GM19035 (cell line): ENCODE data around the gene HS6ST1.
"Not testable (repeated sequence)": the region's sequence is repeated elsewhere in the genome, so short reads cannot be mapped to it uniquely, and the experiment has no call there.

Experiments
- ATAC-seq: cut with Tn5 transposase; IDR thresholded peaks from one replicate; pipeline ENCODE4 v1.9.1; 2021; ENCODE audit not compliant: unreplicated experiment

HS6ST1 gene

DNA sequence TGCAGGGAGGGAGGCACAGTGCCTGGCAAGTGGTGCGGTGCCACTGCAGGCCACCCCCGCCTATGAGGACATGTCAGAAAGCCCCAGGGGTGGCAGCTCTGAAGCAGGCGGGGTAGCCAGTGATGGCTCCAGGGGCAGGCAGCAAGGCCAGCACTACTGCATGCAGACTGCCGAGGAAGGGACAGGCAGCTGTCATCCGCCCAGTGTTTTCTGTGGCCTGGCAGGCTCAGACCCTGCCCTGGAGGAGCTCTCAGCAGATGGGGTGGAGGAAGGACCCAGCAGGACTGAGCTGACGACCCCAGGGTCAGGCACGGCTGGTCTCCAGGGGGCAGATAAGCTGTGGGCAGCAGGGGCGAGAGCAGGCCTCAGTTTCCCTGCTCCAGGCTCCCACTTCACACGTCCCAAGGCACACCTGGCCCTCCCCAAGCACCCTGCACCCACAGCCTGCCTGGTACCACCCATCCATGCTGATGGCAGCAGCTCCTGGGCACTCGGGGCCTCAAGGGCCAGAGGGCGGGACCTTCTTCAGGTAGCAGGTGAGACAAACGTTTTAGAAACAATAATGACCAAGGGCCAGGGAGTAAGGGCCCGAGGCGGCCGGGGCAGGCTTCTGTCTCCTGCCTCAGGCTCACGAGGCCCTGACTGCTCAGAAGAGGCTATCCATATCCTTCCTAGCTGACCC lies 48.5 kb downstream of the HS6ST1 start:
- ATAC-seq = no peak

DNA sequence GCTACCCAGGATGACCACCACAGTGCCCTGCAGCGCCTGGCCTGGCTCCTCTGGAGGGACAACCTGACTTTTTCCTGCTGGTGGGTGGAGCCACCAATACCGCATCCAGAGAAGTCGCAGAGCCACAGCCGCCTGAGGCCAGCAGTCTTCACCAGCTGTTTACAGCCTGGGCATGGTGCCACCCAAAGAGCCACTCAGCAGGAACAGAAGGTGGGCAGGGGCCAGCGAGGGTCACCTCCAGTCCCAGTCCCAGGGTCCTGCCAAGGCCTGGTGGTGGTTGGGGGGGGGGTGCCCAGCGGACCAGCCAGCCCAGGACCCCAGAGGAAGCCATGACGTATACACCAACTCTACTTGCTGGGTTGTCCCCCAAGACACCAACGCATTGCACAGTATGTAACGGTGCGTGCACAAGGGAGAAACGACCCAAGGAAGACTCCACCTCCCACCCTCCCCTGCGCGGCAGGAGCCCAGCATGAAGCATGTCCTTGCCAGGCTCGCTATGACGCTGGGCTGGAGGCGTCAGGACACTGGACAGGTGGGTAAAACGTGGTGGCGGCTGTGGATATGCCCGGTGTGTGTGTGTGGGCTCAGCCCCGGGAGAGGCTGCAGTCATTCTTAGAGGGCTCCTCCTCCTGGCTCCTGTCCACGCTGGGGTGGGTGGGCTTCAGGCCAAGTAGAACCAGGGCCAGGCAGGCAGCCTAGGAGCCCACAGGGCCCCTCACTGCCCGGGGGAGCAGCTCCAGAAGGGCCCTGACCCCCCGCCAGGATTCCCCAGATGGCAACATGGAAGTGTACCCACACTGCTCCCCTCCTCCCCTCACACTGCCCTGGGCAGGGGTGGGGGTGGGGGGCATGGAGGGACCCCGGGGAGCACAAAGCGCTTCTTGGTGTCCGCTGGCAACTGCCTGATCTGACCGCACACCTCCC lies 49.3 kb downstream of the HS6ST1 start:
- no peak for ATAC-seq

DNA sequence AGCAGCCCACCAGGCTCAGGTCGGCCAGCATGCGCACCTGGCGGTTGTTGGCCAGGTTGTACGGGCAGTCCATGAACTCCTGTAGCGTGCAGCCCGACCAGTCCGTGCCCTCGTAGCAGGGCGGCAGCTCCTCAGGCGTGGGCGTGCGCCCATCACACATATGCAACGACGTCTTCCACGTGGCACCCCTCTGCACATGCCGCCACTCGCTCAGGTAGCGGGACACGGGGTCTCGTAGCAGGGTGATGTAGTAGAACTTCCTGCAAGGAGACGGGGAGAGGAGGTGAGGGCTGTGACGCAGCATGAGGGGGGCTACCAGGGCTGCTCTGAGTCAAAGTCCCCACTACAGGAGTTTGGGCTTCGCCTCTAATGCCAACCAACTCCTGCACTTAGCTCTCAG lies 50.1 kb downstream of the HS6ST1 start:
- ATAC-seq = not testable (repeated sequence)

- not testable (repeated sequence) for ATAC-seq
Observed at GRCh38 chr2:128268145-128268544, 50.5 kb downstream of the HS6ST1 start.

DNA sequence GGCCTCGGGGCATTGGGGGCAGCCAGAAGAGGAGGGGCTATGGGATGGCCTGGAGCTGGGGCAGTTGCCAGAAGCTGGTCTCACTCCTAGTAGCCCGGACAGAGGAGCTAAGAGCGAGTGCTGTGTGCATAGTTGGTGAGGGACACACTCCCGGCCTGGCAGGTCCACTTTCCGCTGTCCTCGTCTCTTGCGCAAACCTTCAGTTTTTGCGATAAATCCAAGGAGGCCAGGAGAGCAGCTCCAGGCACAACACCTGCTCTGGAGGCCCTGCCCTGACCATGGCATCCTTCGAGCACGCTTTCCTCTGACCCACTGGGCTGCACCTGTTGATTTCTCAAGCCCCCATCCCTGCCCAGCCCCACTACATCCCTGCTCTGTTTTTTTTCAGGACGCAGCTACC lies 51.0 kb downstream of the HS6ST1 start:
- not testable (repeated sequence) for ATAC-seq

- not testable (repeated sequence) for ATAC-seq
Observed at GRCh38 chr2:128267197-128267596, 51.5 kb downstream of the HS6ST1 start.

DNA sequence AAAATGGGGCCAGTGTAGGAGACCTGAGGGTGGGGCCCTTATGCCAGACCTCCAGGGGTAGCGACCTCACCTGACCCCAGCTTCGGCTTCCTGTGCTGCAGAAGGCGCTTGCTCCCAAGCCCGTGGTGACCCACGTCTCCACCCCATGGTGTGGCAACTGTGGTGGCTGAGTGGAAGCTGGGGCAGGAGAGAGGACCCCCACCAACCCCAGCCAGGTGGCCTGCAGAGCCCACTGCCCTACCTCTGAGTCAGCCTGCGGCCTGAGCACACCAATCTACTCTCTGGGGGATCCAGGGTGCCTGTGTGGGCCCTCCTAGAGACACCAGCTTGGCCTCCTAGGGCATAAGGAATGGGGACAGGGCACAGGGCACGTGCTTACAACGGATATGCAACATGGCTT lies 52.2 kb downstream of the HS6ST1 start:
- not testable (repeated sequence) for ATAC-seq

DNA sequence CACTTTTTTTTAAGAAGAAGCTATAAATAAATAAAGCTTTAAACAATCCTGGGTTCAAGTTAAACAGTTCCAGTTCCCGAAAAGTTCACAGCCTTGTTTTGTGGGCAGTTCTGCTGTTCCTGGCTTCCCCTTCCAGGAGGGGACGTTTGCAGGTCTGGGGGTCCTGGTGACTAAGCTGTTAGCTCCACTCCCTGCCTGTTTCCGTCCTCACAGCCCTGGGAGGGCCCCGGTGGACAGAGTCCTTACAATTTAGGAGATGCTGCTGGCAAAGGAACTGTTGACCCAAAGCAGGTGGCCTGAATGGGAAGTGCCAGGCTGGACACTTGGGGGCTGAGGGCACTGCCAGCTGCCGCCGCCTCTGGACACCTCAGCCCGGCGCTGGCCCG lies 53.1 kb downstream of the HS6ST1 start:
- not testable (repeated sequence) for ATAC-seq

DNA sequence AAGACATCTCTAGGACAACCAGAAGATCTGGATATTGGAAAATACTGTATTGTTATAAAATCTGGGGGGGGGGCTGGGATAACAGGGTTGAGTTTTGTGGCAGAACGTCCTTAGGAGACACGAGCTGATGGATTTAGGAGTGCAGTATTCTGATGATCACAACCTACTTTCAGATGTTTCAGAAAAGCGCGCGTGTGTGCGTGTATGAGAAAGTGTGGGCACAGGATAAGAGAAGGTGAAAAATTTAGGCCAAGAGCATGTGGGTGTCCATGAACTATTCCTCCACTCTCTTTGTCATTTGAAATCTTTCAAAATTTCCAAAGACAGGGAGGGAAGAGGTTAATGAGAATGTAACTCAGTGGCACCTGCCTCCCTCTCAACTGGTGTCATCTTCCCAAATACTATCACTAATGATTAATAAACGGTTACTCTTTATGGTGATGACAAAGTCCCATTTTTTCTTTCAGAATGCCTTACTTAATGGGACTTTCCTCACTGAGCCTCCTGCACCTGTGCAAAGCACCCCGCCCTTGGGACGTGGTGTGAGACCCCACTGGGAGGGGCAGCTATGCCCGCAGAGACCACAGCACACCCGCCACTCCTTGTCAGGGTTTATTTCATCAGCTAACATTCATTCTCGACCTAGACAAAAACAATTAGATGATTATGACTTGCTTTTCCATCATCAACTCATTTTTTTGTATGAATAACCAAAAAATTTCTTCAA lies 53.6 kb downstream of the HS6ST1 start:
- ATAC-seq = no peak

GRCh38 chr2:128263902-128264331 lies 54.8 kb downstream of the HS6ST1 start:
- no peak for ATAC-seq

DNA sequence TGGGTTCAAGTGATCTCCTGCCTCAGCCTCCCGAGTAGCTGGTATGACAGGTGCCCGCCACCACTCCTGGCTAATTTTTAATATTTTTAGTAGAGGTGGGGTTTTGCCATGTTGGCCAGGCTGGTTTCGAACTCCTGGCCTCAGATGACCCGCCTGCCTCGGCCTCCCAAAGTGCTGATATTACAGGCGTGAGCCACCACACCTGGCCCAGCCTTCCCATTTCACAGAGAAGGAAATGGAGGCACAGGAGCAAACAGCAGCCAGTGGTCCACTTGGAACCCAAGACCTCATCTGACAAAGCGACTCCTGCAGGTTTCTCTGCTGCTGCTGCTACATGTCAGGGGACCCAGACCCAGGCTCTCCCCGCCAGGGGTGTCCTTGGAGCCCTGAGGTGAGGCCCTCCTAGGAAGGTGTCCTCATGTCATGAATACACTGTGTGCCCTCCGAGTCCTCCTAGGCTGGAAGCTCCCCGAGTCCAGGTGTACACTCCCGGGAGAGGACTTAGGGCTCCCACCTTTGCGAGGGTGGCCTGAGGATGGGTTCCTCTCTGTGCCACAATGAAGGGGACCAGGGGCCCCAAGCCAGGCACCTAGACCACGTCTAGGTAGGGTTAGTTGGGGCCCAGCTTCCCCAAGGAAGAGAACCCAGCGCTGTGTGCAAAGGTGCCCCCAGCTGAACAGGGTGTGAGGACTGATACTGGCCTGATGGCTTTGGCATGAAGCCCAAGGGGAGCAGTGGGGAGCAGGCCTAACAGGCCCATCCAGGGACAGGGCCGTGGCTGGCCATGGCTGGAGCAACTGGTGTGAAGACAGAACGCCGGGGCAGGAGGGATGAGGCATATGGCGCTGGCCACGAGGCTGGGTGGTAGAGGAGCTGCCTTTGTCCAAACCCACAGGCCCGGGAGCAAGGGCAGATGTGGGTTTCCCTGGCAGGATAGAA lies 56.1 kb downstream of the HS6ST1 start:
- no peak for ATAC-seq

- ATAC-seq = no peak
Observed at GRCh38 chr2:128261245-128262128, 57.2 kb downstream of the HS6ST1 start.

DNA sequence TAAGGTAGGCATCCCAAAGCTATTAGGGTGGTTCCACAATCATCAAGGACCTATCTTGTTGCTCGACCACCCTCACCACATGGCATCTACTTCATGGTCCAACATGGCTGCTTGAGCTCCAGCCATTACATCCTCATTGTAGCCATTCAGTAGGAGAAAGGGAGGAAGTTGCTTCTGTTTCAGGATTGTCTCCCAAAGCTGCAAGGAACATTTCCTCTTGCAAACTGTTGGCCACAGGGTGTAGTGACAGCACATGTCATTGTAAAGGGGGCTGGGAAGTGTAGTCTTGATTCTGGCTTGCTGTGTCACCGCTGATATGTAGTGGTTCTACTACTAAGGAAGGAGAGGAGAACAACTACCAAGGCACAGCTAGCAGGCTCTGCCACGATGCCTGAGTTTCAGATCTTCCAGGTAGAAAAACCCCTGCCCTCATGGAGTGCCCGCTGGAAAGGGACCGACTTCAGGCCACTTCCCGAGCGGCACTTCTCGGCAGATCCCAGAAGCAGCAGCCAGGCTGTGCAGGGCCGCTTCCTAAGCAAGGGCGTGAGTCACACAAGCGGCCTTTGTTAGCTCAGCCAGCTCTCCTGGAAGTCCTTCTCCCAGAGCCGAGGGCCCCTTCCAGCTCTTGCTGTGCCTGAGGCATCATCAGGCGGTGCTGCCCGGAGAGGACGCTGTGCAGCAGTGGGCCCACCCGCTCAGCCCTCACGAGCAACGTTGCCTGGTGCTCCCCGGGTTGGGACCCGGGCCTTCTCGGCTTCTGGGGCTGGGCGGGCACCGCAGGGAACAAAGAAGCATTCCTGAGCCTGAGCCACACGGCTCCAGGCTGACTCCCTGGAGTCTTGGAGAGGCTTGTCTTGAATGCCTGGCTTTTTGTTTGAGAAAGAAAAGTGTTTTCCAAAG lies 58.2 kb downstream of the HS6ST1 start:
- no peak for ATAC-seq

- no peak for ATAC-seq
Observed at GRCh38 chr2:128259585-128259984, 59.1 kb downstream of the HS6ST1 start.

DNA sequence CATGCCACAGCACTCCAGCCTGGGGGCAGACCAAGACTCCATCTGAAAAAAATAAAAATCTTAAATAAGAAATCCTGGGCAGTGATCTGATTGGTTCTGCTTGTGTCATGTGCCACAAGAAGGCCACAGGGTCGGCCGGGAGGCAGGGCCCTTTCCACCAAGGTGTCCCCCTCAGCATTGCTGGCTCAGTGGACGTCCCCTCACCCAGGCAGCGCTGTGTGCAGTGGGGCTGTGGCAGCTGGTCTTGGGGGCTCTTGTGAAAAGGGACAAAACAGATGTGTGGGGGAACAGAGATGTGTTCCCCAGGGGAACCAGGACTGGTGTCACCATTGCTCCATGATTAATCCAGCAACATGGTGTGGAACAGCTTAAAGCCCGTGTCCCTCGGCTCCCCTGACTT lies 60.5 kb downstream of the HS6ST1 start:
- no peak for ATAC-seq

DNA sequence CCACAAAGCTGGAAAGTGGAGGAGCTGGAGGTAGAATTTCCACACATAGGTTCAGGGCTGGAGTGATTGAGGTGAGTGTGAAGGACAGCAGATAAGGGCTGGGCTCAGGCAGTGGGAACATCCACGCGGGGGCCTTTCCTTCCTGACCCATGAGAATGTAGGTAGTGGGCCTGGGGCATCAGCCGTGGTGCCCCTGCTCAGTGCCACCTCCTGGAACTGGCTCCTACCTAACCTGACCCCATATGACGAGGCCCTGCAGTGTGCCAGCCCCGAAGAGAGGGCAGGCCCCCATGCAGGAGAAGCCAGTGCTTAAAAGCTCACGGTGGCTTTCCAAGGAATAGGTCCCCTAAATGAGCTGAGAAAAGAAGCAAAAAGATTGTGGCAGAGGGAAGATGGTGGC lies 66.2 kb downstream of the HS6ST1 start:
- no peak for ATAC-seq

DNA sequence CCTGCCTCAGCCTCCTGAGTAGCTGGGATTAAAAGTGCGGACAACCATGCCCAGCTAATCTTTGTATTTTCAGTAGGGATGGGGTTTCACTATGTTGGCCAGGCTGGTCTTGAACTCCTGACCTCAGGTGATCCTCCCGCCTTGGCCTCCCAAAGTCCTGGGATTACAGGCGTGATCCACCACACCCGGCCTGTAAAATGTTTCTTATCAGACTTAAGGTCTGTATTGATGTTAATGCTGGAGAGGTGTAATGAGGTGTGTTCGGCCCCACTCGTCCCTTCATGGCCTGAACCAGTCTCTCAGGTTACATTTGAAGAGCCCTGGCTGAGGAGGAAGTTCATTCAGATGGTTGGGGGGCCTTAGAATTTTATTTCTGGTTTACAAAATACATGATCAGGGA lies 66.6 kb downstream of the HS6ST1 start:
- ATAC-seq = not testable (repeated sequence)

DNA sequence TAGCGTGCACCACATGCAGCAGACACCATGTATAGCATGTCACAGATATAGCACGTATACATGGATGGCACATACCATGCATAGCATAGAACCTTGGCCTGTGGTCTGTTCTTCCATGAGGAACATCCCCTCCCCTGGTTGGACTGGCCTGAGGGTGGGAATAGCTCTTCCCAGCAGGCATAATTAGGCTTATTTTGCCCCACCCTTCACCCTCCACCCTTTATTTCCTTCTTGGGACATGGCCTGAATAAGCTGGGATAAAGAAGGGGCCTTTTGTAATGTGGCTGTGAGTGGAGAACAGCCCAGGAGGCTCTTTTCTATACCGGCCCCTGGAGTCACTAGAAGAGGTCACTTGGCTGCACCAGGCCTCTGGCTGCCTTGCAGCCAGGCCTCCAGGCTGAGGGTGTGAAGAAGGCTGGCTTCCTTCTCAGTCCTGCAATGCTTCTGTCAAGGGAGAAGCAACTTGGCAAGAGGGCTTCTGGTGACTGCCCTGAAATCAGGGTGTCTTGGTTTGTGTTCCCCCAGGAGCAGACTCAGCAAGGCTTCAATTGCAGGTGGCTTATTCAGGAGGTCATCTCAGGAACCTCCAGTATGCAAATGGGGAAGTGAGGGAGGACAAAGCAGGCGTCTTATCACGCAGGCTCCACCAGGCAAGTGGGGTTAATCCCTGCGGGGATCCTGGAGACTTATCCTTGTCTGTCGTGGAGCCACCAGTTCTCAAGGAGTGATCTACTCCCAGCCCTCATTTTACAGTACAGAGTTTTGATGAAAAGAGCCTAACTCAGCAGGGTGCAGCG lies 68.2 kb downstream of the HS6ST1 start:
- ATAC-seq = no peak
